ENCODE data around the gene NUP58. TPM values are rescaled to one million over a fixed set of nuclear protein-coding genes. Genes with fewer than 3 reads are reported as not detected.

The NUP58 gene
- total and polyA plus RNA-seq, 10 of the 15 experiments (the other 5 are each of a cell fraction or from before 2014, with no cell fraction given), result 12.1 to 78.0 (median 48.9) TPM

GRCh38 chr13:25301347-25302113, at the start of gene NUP58 (continued):
- no peak for TF ChIP-seq YBX1 (IDR thresholded peaks at IDR 0.05)
- 0 out of 2 replicates have a peak, but pooled peaks have one; percentile 31 for TF ChIP-seq NRF1 (conservative IDR thresholded peaks at IDR 0.05; ENCODE audit: low read depth, low read length)
- TF ChIP-seq CBFB (IDR thresholded peaks at IDR 0.05; ENCODE audit: low read depth), result peak; percentile 54
- TF ChIP-seq IKZF1 (conservative IDR thresholded peaks at IDR 0.05), result peak; percentile 71
- no peak for TF ChIP-seq FOXK2 (IDR thresholded peaks at IDR 0.05)
- no peak for TF ChIP-seq CTCF (IDR thresholded peaks at IDR 0.05 in 2 of 3, conservative IDR thresholded peaks at IDR 0.05 in 1 of 3; ENCODE audit: control insufficient read depth in 2 of 3, extremely low read depth in 1 of 3, insufficient read depth in 1 of 3, low read depth in 3 of 3, low read length in 3 of 3)
- TF ChIP-seq MEF2A (IDR thresholded peaks at IDR 0.05; ENCODE audit: insufficient read depth, low read depth, low read length), result no peak
- TF ChIP-seq LARP7 (IDR thresholded peaks at IDR 0.05), result no peak; the same call in 1 of the 2 replicates
- peak; percentile 70 for TF ChIP-seq SP1 (IDR thresholded peaks at IDR 0.05; ENCODE audit: low read depth, low read length)
- TF ChIP-seq BCL3 (IDR thresholded peaks at IDR 0.05; ENCODE audit: borderline replicate concordance, insufficient read depth, low read depth, low read length, poor library complexity, severe bottlenecking), result no peak
- no peak for TF ChIP-seq RAD51 (IDR thresholded peaks at IDR 0.05)
- no peak for TF ChIP-seq KAT2A (conservative IDR thresholded peaks at IDR 0.05; ENCODE audit: control insufficient read depth, low read depth, low read length)
- no peak for TF ChIP-seq ZBTB11 (CRISPR knock-in tag; IDR thresholded peaks at IDR 0.05)
- TF ChIP-seq STAT1 (conservative IDR thresholded peaks at IDR 0.05), result 0 out of 2 replicates have a peak, but pooled peaks have one; percentile 30
- peak; percentile 89 for TF ChIP-seq MYB (IDR thresholded peaks at IDR 0.05; ENCODE audit: borderline replicate concordance, low read depth, low read length)
- peak; percentile 88 for TF ChIP-seq CREB1 (IDR thresholded peaks at IDR 0.05; ENCODE audit: low read depth)
- no peak for TF ChIP-seq ZBTB33 (IDR thresholded peaks at IDR 0.05)
- TF ChIP-seq NKRF (conservative IDR thresholded peaks at IDR 0.05), result peak; percentile 58
- no peak for TF ChIP-seq HDGF (IDR thresholded peaks at IDR 0.05)

Data from GM12878 (cell line).